GM19395 (cell line): ENCODE results near the gene TASOR2.

Experiments used
- ATAC-seq: cut with Tn5 transposase; IDR thresholded peaks from one replicate; pipeline ENCODE4 v1.9.1; 2021; ENCODE audit warnings: mild to moderate bottlenecking, moderate library complexity; ENCODE audit not compliant: unreplicated experiment

Gene TASOR2

DNA sequence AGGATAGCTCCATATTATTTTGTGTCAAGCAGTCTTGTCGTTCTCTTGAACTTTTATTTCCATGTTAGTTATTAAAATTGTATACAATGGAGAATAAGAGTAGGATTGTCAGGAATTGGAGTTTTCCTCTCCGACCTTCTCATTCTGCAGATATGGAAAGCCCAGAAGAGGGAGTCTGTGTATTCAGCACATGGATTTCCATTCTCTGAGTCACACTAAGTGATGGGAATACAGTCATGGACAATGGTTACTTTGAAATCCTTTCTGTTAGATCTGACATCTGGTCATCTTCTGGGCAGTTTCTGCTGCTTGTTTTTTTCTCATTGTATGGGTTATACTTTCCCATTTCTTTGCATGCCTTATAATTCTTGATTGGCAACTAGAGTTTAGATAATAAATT lies 5.0 kb upstream of the TASOR2 start:
- no peak for ATAC-seq

DNA sequence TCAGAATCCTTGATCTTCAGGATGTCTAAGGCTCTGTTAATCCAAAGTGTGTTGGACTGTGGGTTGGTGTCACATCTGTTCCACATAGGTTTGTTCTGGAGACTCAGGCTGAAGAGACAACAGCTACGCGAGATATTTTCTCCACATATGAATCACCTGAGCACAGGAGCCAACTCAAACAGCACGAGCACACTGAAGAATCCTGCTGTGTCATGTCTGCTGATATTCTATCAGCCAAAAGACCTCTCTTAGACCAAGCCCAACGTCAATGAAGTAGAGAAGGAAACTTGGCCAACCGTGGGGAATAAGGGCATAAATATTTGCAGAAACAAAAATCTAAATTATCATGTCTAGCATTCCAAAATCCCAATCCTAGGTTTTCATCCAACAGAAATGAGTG lies 2.7 kb upstream of the TASOR2 start:
- no peak for ATAC-seq

DNA sequence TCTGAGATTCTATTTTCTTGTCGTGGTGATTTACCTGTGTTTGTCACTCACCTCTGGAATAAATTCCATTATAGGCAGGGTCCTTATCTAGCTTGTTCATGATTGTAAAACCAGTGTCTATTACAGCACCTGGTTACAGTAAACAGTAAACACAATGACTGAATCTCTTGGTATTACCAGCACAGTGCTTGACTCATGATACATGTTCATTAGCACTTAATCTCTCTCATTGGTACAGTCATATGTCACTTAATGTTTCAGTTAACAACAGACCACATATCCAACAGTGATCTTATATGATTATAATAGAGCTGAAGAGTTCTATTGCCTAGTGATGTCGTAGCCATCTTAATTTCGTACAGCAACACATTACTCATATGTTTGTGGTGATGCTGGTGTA lies 1.6 kb upstream of the TASOR2 start:
- ATAC-seq: no peak

DNA sequence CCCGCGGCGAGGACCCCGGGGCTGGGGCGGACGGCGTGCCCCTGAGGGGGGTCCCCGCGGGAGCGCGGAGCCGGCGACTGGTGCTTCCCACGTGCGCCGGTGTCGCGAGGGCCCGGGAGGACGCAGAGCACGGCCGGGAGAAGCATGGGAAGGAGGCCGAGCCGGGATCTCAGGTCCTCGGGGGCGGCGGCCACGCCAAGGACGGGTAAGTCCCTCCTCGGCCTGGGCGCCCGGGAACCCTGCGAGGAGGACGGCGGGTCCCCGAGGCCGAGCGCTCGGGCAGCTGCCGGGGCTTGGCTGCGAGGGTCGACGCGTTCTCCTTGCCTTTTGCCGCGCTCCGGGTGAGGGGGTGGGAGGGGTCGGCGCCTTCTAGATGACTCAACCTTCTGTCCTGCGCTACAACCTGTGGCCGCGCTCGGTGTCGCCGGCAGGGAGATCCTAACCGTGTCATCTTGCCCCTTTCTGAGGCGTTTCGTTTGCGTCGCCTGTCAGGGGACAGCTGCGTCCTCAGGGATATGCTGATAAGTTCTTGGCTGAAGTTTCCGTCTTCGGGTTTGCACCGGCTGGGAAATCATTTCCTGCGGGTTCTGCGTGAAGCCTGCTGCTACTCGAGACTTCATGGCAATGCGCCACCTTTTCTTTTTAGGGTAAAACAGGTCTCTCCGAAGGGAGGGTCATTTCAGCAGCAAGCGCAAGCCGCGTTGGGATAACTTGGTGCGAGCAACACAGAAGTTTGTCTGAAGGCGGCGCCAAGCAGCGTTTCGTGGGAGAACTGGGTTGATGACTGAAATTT lies 529 bp downstream of the TASOR2 start:
- peak; percentile 62 for ATAC-seq

DNA sequence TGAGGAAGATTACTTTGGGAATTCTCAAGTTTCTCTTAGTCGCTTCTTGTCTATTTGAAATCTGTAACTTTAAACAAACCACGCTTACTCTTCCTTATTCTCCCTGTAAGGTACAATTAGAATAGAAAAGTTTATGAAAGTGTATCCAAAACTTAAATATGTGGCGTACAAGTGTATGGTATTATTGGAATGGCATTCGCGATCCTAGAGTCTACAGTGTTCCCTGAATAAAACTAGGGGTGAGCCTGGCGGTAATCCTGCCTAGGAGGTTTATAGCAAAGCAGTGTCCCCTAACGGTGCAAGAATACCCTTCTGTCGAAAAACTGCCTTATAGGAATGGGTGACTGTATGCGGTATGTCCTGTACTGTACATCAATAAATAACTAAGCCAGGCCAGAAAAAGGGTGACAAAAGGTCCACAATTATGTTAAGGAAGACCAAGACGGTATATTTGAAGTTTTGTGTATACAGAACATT lies 1.2 kb downstream of the TASOR2 start:
- no peak for ATAC-seq

DNA sequence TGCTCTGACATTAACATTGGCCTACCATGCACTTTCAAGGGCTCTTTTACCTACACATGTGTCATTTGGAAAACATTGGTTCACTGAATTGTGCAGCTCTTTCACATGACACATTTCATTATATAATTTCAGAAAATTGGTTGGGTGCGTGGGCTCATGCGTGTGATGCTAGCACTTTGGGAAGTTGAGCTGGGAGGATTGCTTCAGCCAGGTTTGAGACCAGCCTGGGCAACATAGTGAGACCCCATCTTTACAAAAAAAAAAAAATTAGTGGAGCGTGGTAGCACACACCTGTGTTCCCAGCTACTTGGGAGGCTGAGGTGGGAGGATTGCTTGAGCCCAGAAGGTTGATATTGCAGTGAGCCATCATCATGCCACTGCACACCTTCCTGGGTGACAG lies 3.9 kb downstream of the TASOR2 start:
- no peak for ATAC-seq

DNA sequence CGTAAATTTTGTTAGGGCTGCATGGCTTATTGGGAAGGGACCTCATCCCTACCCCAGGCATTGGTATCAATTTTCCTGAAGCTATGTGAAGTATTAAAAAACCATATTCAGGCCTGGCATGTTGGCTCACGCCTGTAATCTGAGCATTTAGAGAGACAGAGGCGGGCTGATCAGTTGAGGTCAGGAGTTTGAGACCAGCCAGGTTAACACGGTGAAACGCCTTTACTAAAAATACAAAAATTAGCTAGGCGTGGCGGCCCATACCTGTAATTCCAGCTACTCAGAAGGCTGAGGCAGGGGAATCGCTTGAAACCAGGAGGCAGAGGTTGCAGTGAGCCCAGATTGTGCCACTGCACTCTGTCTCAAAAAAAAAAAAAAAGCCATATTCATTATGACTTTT lies 7.1 kb downstream of the TASOR2 start:
- no peak for ATAC-seq

DNA sequence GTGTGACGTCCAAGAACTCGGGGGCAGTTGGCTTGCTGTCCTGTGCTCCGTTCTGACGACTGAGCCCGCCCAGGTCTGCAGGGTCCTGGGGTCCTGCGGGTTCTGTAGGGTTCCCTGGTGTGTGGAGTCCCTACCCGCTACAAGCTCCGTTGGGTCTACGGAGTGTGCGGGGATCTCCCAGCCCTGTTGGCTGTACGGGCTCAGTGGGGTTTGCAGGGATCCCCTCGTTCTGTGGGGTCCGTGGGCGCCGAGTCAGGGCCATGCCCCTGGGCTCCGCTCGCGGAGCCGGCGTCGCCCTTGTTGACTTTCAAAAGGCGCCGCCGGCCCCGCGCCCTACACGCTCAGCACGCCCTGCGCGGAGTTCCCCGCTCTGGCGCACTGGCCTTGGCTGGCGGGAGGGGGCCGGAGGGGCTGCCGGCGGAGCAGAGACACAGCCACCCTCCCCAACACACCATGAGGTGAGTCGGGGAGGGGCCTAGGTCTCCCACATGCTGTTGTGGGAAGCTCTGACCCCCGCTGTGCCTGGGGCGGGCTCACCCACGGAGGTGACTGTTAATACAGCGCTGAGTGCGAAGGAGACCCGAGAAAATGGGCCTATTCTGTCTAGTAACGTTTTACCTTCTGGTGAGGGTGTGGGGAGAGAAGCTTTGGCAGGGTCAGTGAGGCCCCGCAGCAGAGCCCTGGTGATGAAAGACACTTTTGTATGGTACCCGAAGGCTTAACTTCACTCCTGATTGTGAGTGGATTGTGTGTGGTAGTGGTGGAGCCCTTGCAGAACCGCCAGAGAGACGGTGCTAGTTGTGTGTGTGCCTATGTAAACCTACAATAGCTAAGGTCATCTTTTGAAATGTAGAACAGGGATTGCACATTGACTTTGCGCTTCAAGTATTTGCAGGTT lies 8.1 kb downstream of the TASOR2 start:
- peak; percentile 80 for ATAC-seq

DNA sequence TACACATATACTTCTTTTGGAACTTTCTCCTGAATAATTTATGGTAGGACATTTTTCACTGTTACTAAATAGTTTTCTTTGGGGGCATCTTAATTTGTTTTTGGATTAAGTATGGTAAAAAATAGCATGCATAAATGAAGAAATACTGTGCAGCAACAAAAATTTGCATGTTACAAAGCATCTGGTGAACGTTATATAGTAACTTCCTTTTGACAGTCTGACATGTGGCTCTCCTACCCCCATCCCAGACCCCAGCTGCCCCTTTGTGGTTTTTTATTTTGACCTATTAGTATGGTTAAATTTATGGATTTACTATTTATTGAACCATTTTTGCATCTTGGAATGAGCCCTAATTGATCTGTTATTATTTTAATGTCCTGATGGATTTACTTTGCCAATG lies 9.9 kb downstream of the TASOR2 start:
- ATAC-seq: no peak

DNA sequence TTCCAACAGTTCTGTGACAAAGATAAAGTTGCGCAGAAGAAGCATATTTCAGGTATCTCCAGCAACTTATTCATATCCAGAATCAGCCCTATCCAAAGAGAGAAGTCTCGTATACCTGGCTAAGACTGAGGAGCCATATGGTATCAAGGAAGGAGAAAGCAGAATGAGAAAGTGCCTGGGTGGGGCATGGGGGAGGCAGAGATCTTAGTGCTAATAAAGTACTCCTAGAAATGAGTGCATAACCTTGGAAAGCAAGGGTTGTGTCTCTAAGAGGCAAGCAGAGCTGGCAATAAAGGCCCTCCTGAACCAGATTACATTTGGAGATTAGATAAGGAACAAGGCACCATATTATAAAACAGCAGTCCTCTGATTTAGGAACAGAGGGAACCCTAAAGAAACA lies 12.7 kb downstream of the TASOR2 start:
- ATAC-seq: no peak

DNA sequence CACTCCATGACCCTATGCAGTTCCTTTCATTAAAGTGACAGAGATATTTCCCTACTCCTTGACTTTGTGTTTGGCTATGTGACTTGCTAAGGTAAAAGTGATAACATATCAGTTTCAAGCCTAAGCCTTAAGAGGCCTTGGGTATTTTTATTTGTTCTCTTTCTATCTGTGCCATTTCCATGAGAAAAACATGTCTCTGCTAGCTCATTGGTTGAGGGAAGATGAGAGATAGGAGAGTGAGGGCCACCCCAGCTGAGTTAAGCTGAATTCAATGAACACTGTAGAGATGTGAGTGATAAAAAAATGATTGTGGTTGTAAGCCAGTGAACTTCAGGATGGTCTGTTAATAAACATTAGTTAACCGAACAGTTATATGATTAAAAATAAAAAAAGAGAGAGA lies 13.4 kb downstream of the TASOR2 start:
- ATAC-seq: no peak

DNA sequence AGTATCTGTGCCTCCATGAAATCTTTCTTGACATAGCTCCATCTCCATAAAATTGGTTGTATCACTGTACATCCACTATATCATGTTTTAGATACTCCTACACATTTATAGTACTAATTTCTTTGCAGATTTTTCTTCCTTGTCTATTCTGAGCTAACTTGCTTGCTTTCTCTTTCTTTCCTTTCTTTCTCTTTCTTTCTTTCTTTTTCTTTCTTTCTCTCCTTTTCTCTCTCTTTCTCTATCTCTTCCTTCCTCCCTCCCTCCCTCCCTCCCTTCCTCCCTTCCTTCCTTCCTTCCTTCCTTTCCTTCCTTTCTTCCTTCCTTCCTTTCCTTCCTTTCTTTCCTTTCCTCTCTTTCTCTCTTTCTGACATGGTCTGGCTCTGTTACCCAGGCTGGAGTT lies 23.7 kb downstream of the TASOR2 start:
- no peak for ATAC-seq

DNA sequence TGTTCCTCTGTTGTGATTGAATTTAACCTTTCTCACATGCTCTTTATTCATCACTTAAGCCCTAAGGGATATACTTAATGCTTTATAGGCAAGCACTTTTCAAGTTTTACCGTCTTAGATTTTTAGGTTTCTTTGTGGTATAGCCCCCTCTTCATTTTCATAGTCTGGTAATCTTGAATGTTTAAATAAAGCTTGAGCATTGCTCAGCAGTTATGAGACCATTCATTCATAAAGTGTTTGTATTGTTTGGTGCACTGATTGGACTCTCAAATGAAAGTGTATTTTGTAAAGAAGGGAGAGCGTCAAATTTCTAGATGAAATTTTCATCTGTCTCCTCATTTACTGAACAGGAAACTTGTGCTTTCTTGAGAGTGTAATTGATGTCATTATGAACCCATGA lies 25.2 kb downstream of the TASOR2 start:
- ATAC-seq: no peak

DNA sequence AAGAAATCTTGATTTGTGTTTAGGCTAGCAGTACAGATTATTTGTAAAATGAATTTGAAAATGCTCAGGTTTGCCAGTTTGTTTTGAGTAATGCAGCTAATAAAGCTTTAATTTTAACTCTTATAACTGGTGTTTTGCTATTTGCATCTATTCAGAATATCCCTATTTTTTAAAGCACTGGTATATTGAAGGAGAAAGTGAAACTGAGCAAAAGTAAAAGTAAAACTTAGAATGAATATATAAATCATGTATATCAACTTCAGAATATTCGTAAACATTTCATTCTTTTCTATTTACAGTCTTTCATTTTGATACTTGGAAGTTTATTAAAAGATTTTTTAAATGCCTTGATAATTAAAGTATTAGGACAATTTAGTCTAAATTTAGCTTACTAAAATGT lies 26.2 kb downstream of the TASOR2 start:
- ATAC-seq: no peak

DNA sequence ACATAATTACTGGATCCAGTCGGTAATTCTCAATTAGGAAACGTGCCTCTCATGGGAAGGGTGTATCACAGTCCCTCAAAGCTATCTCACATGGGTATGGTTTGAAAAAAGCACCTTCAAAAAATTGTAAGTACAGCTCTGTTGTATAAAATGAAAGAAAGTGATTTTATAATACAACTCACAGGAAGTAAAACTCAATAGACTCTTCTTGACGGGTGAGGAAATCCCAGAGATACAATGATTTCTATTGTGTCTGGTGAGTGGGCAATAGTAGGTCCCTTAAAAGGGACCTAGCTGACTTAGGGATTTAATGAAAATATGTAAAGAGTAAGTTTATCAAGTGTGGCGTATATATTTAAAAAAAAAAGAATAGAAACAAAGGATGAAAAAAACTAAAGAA lies 27.0 kb downstream of the TASOR2 start:
- ATAC-seq: no peak

DNA sequence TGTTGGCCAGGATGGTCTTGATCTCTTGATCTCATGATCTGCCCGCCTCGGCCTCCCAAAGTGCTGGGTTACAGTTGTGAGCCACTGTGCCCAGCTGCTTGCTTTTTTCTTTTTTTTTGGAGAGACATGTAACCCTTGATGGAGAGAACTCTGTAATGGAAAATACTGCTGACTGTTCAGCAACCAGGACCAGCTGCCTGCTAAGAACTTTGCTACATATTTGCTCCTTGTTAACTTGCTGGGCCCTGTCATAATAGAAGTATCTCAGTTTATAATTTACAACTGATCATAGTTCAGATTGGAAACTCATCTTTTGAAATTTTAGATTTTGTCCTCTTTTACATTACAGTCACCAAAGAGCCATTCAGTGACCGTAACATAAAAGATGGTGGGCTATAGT lies 34.9 kb downstream of the TASOR2 start:
- no peak for ATAC-seq

DNA sequence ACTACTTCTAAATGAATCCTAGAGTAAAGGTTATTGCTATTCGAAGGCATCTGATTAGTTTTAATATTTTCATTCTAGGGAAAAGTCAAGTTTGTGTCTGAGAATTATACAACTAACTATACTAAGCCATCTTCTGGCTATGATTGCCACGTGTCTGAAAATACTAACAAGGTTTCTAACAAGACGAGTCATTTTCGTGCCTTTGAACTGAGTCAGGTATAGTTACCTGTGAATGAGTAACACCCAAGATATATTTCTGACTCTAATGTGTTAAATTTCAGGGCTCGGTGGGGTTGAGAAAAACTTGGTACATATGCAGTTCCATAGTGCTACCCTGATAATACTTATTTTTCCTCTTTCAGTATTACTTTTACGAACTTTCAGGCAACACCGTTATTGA lies 35.5 kb downstream of the TASOR2 start:
- no peak for ATAC-seq

DNA sequence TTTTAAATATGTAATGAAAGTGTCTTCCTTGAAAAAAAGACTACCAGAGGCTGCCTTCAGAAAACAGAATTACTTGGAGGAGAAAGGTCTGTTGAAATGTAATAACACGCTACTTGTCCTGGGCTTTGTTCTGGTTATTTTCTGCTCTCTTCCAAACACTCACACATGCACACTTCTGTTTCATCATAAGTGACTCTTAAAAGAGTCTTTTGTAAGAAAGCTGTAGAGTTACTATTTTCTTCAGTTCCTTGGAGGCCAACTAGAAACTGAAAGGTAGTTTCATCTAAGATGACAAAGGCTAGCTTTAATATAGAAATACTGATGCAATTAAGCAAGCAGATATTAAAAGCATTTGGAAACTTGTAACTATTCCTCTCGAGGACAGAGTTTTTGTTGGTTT lies 39.1 kb downstream of the TASOR2 start:
- no peak for ATAC-seq

DNA sequence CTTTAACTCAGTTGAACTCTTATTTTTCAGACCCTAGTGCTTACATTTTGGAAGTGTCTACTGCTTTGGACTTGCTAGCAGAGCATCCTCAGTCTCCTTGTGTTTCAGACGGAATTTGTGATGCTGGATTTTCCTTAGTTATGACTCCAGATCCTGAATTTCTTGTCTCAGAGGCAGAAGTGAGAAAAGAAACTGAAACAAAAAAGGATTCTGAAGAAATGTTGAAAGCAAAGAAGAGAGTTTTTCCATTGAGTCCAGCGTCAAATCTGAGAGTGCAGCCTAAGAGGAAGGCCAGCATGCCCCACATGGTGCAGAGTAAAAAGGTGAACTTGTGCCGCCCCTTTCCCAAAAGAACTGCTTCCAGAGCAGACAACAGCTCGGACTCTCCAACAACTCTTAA lies 46.1 kb downstream of the TASOR2 start:
- ATAC-seq: no peak

DNA sequence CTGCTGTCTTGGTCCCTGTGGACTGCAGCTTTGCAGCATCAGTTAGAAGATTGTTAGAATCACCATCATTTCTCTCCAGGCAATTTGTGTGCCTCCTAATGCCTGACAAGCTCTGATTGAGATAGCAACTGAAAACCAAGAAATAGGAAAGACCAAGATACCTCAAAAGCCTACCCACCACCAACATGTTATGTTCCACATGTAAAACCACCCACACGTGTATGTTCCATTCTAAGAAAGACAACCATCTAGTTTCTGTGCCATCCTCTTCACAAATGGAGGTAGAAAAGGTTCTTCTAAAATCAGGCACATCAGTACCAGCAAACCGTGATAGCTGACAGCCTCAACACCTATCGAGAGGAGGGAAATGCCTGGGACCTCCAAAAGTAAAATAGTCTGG lies 46.9 kb downstream of the TASOR2 start:
- ATAC-seq: no peak

DNA sequence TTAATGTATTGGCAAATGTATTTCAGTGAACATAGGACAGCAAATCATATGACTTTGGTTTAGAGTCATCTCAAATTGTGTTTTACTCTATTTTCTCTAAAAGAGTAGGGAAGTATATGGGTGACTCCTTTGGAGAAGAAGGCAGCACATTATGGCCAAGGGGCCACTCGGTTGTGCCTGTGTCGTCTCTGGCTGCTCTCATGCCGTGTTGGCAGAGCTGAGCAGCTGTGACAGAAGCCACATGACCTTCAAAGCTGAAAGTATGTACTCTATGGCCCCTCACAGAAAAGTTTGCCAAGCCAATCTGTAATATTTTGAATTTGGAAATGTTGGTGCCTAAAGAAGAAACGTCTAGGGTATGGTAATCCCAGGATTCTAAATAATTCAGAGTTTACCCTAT lies 47.5 kb downstream of the TASOR2 start:
- no peak for ATAC-seq
